ENCODE data around the gene ZMYND19. TPM values are rescaled to one million over a fixed set of nuclear protein-coding genes. Genes with fewer than 3 reads are reported as not detected.
A peak's percentile ranks its signal among the peaks of the same experiment; 100 is the strongest.

The ZMYND19 gene
- total RNA-seq, 1 donor from 2014 or later: 4.3 TPM

DNA sequence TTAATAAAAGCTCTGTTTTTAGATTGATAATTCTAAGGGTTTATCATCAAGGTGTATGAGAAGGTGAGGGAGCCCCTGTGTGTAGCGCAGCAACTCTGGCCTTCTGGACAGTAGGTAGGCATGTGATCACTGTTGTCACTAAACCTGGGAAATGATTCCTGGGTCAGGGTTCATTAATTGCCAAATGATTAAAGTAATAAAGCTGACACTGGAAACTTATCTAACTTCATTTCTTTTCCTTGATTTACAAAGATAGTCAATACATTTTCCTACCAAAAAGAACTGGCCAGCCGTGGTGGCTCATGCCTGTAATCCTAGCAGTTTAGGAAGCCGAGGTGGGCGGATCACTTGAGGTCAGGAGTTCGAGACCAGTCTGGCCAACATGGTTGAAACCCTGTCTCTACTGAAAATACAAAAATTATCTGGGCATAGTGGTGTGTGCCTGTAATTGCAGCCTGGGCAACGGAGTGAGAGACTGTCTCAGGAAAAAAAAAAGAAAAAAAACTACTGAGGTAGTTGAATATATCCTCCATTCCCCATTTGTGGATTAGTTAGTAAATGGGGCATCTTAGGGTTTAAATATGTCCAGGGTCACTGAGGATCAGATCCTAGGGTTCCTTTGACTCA is 30.9 kb upstream of the ZMYND19 start:
- Histone ChIP-seq H3K9me3 (no peaks in the 10 kb centered on the region), H3K36me3 (no peaks in the 10 kb centered on the region), H3K4me3 (no peak overlapping the region), H3K4me1 (peaks cover 7 to 28% of the 10 kb centered on the region in 2 donors), H3K27ac (no peak overlapping the region), H3K27me3 (no peaks in the 10 kb centered on the region)
- intact Hi-C loops (cut with DNase I): no loop called here
- TF ChIP-seq, protein P1, sequence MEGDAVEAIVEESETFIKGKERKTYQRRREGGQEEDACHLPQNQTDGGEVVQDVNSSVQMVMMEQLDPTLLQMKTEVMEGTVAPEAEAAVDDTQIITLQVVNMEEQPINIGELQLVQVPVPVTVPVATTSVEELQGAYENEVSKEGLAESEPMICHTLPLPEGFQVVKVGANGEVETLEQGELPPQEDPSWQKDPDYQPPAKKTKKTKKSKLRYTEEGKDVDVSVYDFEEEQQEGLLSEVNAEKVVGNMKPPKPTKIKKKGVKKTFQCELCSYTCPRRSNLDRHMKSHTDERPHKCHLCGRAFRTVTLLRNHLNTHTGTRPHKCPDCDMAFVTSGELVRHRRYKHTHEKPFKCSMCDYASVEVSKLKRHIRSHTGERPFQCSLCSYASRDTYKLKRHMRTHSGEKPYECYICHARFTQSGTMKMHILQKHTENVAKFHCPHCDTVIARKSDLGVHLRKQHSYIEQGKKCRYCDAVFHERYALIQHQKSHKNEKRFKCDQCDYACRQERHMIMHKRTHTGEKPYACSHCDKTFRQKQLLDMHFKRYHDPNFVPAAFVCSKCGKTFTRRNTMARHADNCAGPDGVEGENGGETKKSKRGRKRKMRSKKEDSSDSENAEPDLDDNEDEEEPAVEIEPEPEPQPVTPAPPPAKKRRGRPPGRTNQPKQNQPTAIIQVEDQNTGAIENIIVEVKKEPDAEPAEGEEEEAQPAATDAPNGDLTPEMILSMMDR (IDR thresholded peaks at IDR 0.05): no peak
- no peak for DNase-seq (ENCODE audit: low spot score in 2 of 2)

DNA sequence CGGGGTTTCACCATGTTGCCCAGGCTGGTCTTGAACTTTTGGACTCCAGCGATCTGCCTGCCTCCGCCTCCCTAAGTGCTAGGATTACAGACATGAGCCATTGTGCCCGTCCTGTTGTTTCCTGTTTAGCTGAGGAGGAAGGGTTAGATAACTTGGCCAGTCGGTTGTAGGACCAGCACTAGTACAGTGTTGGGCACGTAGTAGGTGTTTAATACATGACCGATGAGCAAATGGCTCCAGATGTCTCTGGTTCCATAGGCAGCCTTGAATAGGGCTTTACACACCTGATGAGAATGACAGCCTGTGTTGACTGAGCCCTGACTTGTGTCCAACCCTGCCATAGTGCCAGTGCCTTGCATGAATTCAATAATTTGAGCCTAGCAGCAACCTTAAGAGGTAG is 30.3 kb upstream of the ZMYND19 start:
- Histone ChIP-seq H3K27me3 (no peaks in the 10 kb centered on the region), H3K27ac (no peak overlapping the region), H3K4me1 (peaks cover 7 to 28% of the 10 kb centered on the region in 2 donors), H3K36me3 (peaks cover 2 to 3% of the 10 kb centered on the region in 2 donors), H3K9me3 (no peaks in the 10 kb centered on the region), H3K4me3 (peak overlapping the region; percentile 71 to 80)
- DNase-seq (ENCODE audit: low spot score in 2 of 2): no peak
- TF ChIP-seq, protein P1 (IDR thresholded peaks at IDR 0.05): no peak
- intact Hi-C loops (cut with DNase I): no loop called here

DNA sequence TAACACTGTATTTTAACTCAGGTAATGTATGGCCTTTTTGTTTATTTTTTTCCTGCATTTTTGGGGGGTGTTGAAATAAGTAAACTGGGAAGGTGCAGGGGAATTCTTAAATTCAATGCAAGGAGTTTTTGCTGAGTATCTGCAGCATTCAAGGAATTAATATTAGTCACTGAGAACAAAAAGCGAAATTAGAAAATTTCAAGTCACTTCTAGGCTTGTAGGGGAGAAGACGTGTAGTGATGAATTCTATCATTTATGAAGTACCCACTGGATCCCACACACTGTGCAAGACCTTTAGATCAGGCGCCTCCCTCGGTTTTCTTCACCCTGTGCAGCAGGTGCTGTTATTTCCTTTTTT is 29.7 kb upstream of the ZMYND19 start:
- Histone ChIP-seq H3K4me1 (peaks cover 7 to 28% of the 10 kb centered on the region in 2 donors), H3K9me3 (no peaks in the 10 kb centered on the region), H3K4me3 (peak overlapping the region; percentile 71 to 80), H3K27me3 (no peaks in the 10 kb centered on the region), H3K27ac (peak overlapping the region in 1 of 2 donors; percentile 82), H3K36me3 (peaks cover 8 to 9% of the 10 kb centered on the region in 2 donors)
- intact Hi-C loops (cut with DNase I): no loop called here
- no peak for DNase-seq (ENCODE audit: low spot score in 2 of 2)
- TF ChIP-seq, protein P1 (IDR thresholded peaks at IDR 0.05): no peak

DNA sequence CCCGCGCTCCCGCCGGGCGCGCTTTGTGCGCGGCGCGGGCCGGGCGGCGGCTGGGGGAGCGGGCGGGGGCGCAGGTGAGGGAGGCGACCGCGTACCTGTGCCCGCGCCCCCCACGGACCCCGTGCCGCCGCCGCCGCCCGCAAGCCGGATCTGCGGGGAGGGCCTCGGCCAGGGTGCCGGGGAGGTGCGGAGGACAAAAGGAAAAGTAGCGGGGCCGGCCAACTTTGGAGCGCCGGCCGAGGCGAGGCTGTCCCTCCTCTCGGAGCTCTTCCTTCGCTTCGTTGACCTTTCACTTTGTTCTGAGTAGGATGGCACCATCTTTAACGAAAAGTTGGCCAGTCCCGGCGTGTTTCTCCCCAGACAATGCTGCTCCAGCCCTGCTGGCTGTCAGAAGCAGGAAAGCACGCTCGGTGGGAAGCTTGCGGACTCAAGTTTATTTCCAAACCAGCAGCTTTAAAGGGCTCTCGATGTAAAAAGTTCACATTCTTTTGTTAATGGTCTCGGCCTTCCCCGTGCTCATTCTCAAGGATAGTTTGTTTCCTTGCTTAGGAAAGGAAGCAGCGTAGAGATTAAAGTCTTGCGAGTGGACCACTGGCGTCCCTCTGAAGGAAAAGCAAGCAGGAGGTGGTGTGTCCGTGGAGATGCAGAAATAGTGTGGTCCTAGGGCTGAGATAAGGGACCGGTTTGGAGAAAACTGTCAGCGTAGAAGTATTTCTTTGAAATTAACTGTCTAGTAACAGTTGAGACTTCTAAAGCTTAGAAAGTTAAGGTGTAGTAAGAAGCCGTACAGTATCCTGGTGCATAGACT is 29.1 kb upstream of the ZMYND19 start:
- Histone ChIP-seq H3K9me3 (no peaks in the 10 kb centered on the region), H3K36me3 (peaks cover 11 to 15% of the 10 kb centered on the region in 2 donors), H3K4me1 (peaks cover 7 to 28% of the 10 kb centered on the region in 2 donors), H3K27me3 (no peaks in the 10 kb centered on the region), H3K4me3 (peak overlapping the region; percentile 71 to 80), H3K27ac (peak overlapping the region; percentile 66 to 82)
- intact Hi-C loops (cut with DNase I): loop anchor here (2.0 kb wide), 1 partner anchor 41 kb away; the partner anchor contains the start of gene DPH7
- TF ChIP-seq, protein P1 (IDR thresholded peaks at IDR 0.05): no peak
- DNase-seq (ENCODE audit: low spot score in 2 of 2): no peak

DNA sequence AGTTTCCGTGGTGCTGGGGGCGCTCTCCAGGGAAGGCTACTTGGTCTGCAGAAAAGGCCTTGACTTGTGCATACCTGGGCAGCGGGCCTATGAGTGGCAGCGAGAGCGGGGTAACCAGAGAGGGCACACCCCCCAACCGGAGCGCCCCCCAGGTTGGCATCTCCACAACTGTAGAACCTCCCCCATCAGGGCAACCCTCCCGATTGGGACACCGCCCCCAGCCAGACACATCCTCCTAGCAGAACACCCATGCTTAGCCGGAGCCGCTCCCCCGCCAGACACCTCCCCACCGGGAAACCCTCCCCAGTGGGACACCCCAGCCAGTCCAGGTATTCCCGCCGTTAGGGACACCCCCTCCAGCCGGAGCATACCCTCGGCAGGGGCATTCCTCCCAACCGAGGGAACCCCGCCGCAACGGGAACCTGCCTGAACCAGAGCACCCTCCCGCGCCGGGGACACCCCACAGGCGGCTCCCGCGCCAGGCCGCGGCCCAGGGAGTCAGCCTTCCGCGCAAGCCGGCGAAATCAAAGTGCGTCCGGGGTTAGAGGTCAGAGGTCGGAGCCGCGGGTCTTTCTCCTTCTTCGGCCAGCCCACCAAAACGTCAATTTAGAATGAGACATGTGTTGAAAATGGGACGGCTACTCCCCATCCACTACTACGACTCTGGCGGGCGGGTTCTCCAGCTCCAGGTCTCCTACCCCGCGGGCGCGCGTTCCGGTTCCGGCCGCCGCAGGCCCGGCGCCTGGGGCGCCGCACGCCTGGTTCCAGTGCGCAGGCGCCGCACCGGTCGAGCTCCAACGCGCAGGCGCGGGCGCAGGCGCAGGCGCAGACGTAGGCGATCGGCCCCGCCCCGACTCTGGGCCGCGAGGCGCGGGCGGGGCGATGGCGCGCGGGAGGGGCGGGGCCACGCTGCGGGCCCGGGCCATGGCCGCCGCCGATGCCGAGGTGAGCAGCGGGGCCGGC is 28.1 kb upstream of the ZMYND19 start, which contains the start of gene EHMT1:
Gene EHMT1 (plus strand): TSS at position 901 of the 963 bp plus-strand sequence. CDS start 24 bp downstream, at position 925.
- H3K4me3 ChIP-seq: peak within 1 kb of the TSS; percentile 79 to 80

More for the DNA sequence above, 28.1 kb upstream of the ZMYND19 start, which contains the start of gene EHMT1:
- H3K9me3 ChIP-seq: no peaks in the 10 kb centered on the region
- no peaks in the 10 kb centered on the region for H3K27me3 ChIP-seq
- peaks cover 7 to 28% of the 10 kb centered on the region in 2 donors for H3K4me1 ChIP-seq
- H3K36me3 ChIP-seq: peaks cover 19 to 25% of the 10 kb centered on the region in 2 donors
- peak within 1 kb of the TSS; percentile 83 to 97 for H3K27ac ChIP-seq
- TF ChIP-seq, protein P1 (IDR thresholded peaks at IDR 0.05): no peak
- DNase-seq (ENCODE audit: low spot score in 2 of 2): peak; percentile 41 to 89
- intact Hi-C loops (cut with DNase I): loop anchor here (1.0 to 2.0 kb wide), 2 partner anchors 13 to 40 kb away; partner anchors contain the start of genes ARRDC1 and DPH7

Measured in ascending aorta (tissue), 2 donors.